Smooth muscle cell (in vitro differentiated cells): ENCODE data around the gene NUTM1. TPM values are rescaled to one million over a fixed set of nuclear protein-coding genes. Genes with fewer than 3 reads are reported as not detected.

Experiments used
- DNase-seq: peaks from one replicate; lab custom pipeline; 2025; ENCODE audit not compliant: unreplicated experiment; lab: John Stamatoyannopoulos, UW
- H2AFZ ChIP-seq: fragments of 200-600 bp; sonication (generic); 2 replicates; pipeline ENCODE4 v1.6.0; 2016; ENCODE audit warnings: antibody characterized with exemption, low read depth, mild to moderate bottlenecking
- H3F3A ChIP-seq: fragments of 200-600 bp; sonication (generic); 2 replicates; pipeline ENCODE4 v1.6.0; 2017; ENCODE audit warnings: antibody characterized with exemption, low read depth
- H3K27ac ChIP-seq: fragments of 200-600 bp; sonication (generic); 2 replicates; pipeline ENCODE4 v1.5.1; 2016; ENCODE audit warnings: low read depth, mild to moderate bottlenecking
- H3K27me3 ChIP-seq: fragments of 200-600 bp; sonication (generic); 2 replicates; pipeline ENCODE4 v1.6.1; 2016; ENCODE audit warnings: low read depth, mild to moderate bottlenecking
- H3K36me3 ChIP-seq: fragments of 200-600 bp; sonication (generic); 2 replicates; pipeline ENCODE4 v1.5.1; 2016; ENCODE audit warnings: low read depth
- H3K4me1 ChIP-seq: fragments of 200-600 bp; sonication (generic); 2 replicates; pipeline ENCODE4 v1.5.1; 2016; ENCODE audit warnings: low read depth
- H3K4me2 ChIP-seq: fragments of 200-600 bp; sonication (generic); 2 replicates; pipeline ENCODE4 v1.6.0; 2016; ENCODE audit warnings: mild to moderate bottlenecking
- H3K4me3 ChIP-seq: fragments of 200-600 bp; sonication (generic); 2 replicates; pipeline ENCODE4 v1.5.1; 2016; ENCODE audit warnings: mild to moderate bottlenecking
- H3K79me2 ChIP-seq: fragments of 200-600 bp; sonication (generic); 2 replicates; pipeline ENCODE4 v1.6.0; 2016; ENCODE audit warnings: low read depth, mild to moderate bottlenecking
- H3K9ac ChIP-seq: fragments of 200-600 bp; sonication (generic); 2 replicates; pipeline ENCODE4 v1.6.0; 2016; ENCODE audit warnings: low read depth
- H3K9me3 ChIP-seq: fragments of 200-600 bp; sonication (generic); replicated peaks from 2 replicates; pipeline ENCODE4 v1.5.1; 2016; ENCODE audit warnings: low read depth
- H4K20me1 ChIP-seq: fragments of 200-600 bp; sonication (generic); 2 replicates; pipeline ENCODE4 v1.6.0; 2016; ENCODE audit warnings: low read depth
- CTCF ChIP-seq: fragments of 200-600 bp; sonication (generic); IDR thresholded peaks from 2 replicates; pipeline ENCODE4 v1.5.1; 2017; ENCODE audit warnings: borderline replicate concordance, mild to moderate bottlenecking, antibody characterized with exemption; ENCODE audit not compliant: insufficient read depth, poor library complexity, severe bottlenecking
- WGBS: methylation state at CpG from one replicate; pipeline ENCODE4 v1.1.7; 2016; ENCODE audit warnings: low lambda C conversion rate; 5-methylcytosine and 5-hydroxymethylcytosine counted together
- polyA plus RNA-seq: library from polyadenylated mRNA; unstranded; fragments of >200 nt; fragmentation: Nextera tagmentation; extraction: Ambion mirVana; gene quantifications from 2 replicates; pipeline ENCODE4 v1.2.1, GENCODE V29; 2016
- total RNA-seq: library from RNA; depleted of rRNA; stranded (reverse); fragments of >200 nt; gene quantifications from 2 replicates; pipeline ENCODE4 v1.2.3, GENCODE V29; 2014

Gene NUTM1
- total and polyA plus RNA-seq, 2 experiments from 2014 or later, result not detected

- 98% methylated on average over 6 of the region's 6 CpGs for WGBS
- no peak for DNase-seq
- no peaks in the 10 kb centered on the region for H3K9me3 ChIP-seq
- H3K4me3 ChIP-seq, result no peak overlapping the region
- H3K36me3 ChIP-seq, result no peaks in the 10 kb centered on the region
- no peaks in the 10 kb centered on the region for H4K20me1 ChIP-seq
- H3K27ac ChIP-seq, result no peak overlapping the region
- H3F3A ChIP-seq, result no peaks in the 10 kb centered on the region
- no peaks in the 10 kb centered on the region for H3K79me2 ChIP-seq
- H3K4me2 ChIP-seq, result no peak overlapping the region
- H2AFZ ChIP-seq, result no peak overlapping the region
- no peak for TF ChIP-seq CTCF
- no peaks in the 10 kb centered on the region for H3K4me1 ChIP-seq
- H3K9ac ChIP-seq, result no peak overlapping the region
- H3K27me3 ChIP-seq, result no peaks in the 10 kb centered on the region
Observed at GRCh38 chr15:34332553-34333120, 10.5 kb upstream of the NUTM1 start.

GRCh38 chr15:34334672-34335071, 8.4 kb upstream of the NUTM1 start:
- Histone ChIP-seq H3K4me1 (no peaks in the 10 kb centered on the region), H3K79me2 (peaks cover under 1% of the 10 kb centered on the region), H3K9ac (no peak overlapping the region), H3K9me3 (no peaks in the 10 kb centered on the region), H3K27ac (peak overlapping the region; percentile 53), H3K4me2 (peak overlapping the region; percentile 3), H2AFZ (no peak overlapping the region), H3K36me3 (no peaks in the 10 kb centered on the region), H4K20me1 (no peaks in the 10 kb centered on the region), H3F3A (peaks cover 8% of the 10 kb centered on the region), H3K27me3 (no peaks in the 10 kb centered on the region), H3K4me3 (no peak overlapping the region)
- WGBS, result 76% methylated on average over 4 of the region's 4 CpGs
- no peak for DNase-seq
- no peak for TF ChIP-seq CTCF

- no peaks in the 10 kb centered on the region for H4K20me1 ChIP-seq
- 96% methylated on average over 3 of the region's 3 CpGs for WGBS
- H3K9ac ChIP-seq, result peak overlapping the region; percentile 24
- H3K4me3 ChIP-seq, result no peak overlapping the region
- peak overlapping the region; percentile 53 for H3K27ac ChIP-seq
- no peaks in the 10 kb centered on the region for H3K36me3 ChIP-seq
- H3K27me3 ChIP-seq, result no peaks in the 10 kb centered on the region
- H3K4me2 ChIP-seq, result peak overlapping the region; percentile 19
- H3K4me1 ChIP-seq, result no peaks in the 10 kb centered on the region
- peaks cover 14% of the 10 kb centered on the region for H3F3A ChIP-seq
- H2AFZ ChIP-seq, result no peak overlapping the region
- no peaks in the 10 kb centered on the region for H3K9me3 ChIP-seq
- no peak for TF ChIP-seq CTCF
- DNase-seq, result no peak
- H3K79me2 ChIP-seq, result peaks cover 3% of the 10 kb centered on the region
Observed at GRCh38 chr15:34335176-34336032, 7.7 kb upstream of the NUTM1 start.
